Activated naive CD4-positive, alpha-beta T cell (primary cell): ENCODE data around the gene GCNT2.
"Not testable (repeated sequence)": the region's sequence is repeated elsewhere in the genome, so short reads cannot be mapped to it uniquely, and the experiment has no call there.

Experiments
- DNase-seq, 4 experiments: peaks; one replicate each; lab custom pipeline; 2025; lab: John Stamatoyannopoulos, UW

GCNT2 gene

DNA sequence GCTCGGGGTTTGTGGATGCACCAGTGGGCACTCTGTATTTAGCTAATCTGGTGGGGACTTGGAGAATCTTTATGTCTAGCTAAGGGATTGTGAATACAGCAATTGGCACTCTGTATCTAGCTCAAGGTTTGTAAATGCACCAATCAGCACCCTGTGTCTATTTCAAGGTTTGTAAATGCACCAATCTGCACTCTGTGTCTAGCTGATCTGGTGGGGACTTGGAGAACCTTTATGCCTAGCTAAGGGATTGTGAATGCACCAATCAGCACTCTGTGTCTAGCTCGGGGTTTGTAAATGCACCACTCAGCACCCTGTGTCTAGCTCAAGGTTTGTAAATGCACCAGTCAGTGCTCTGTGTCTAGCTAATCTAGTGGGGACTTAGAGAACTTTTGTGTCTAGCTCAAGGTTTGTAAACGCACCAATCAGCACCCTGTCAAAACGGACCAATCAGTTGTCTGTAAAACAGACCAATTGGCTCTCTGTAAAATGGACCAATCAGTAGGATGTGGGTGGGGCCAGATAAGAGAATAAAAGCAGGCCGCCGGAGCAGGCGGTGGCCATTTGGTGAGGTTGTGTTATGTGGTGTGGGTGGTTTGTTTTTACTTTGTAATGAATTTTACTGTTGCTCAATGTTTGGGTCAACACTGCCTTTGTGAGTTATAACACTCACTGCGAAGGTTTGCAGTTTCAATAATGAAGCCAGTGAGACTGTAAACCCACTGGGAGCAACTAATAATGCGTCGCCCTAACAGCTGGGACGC, 139.5 kb downstream of the GCNT2 start:
- DNase-seq, result not testable (repeated sequence)

- no peak for DNase-seq
These were observed 141.1 kb downstream of the GCNT2 start for GRCh38 chr6:10662207-10662606.

DNA sequence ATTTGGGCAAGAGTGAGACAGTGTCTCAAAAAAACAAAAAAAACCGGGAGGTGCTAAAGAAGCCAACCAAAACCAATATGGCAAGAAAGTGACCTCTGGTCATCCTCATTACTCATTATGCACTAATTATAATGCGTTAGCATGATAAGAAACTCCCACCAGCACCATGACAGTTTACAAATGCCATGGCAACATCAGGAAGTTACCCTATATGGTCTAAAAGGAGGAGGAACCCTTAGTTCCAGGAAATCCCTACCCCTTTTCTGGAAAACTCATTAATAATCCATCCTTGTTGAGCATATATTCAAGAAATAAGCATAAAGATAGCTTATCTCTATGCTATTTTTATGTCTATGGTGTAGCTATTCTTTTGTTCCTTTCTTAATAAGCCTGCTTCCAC, 141.6 kb downstream of the GCNT2 start:
- DNase-seq, result no peak

GRCh38 chr6:10665595-10665994, 144.4 kb downstream of the GCNT2 start:
- DNase-seq, result not testable (repeated sequence)

DNA sequence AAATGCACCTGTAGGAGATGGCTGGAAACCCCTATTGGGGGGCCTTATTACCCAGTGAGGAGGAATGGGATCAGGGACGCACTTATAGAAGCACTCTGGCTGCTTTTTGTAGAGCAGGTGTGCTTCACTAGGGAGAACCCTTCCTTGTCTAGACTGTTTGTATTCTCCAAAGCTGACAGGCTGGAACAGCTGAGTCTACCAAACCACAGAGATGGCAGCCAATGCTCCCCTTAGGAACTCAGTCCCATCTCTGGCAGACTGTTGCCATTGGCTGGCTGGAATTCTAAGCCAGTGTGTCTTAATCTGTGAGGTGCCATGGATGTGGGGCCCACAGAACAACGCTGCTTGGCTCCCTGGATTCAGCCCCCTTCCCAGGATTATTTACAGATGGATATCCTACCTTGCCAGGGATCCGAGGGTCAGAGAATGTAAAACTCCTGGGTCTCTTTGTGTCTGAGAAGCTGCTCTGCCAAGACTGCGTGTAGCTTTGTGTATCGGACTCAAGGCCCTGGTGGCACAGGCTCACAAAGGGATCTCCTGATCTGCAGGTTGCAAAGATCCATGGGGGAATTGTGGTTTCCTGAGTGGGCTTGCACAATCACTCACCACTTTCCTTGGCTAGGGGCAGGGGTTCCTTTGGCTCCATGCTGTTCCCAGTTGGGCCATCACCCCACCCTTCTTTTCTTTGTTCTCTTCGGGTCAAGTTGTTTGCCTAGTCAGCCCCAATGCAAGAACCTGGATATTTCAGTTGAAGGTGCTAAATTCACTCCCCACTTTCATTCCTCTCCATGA, 147.2 kb downstream of the GCNT2 start:
- no peak for DNase-seq

DNA sequence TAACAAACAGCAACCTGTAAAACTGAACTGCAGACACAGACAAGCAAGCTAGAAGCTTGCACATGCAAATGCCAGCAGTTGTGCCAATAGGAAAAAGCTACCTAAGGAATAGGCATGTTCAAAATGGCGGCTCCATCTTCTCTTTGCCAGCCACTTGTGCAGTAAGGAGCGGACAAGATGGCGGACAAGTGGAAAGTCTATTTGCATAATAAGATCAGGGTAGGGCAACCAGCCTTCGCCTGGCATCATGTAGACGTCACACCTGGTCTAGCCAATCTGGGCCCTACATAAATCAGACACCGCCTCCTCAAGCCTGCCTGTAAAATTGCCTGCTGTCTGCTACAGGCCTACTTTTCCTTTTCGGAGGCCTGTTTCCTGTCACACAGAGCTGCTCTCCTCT, 155.3 kb downstream of the GCNT2 start:
- no peak for DNase-seq

- no peak for DNase-seq
These were observed 157.3 kb downstream of the GCNT2 start for GRCh38 chr6:10678456-10678855.
